DOHH2 (cell line): ENCODE data around the gene RNU1-3.
"Not testable (repeated sequence)": the region's sequence is repeated elsewhere in the genome, so short reads cannot be mapped to it uniquely, and the experiment has no call there.

Source experiments
- H3F3A ChIP-seq: fragments of 200-600 bp; sonication (generic), shearing (Covaris generic); 2 replicates; pipeline ENCODE4 v1.6.0; 2016; ENCODE audit warnings: antibody characterized with exemption, mild to moderate bottlenecking; ENCODE audit not compliant: control insufficient read depth, insufficient read depth
- H3K27ac ChIP-seq: fragments of 200-600 bp; sonication (generic); 2 replicates; pipeline ENCODE4 v1.5.1; 2014; ENCODE audit warnings: low read depth, mild to moderate bottlenecking, low read length, moderate library complexity
- H3K27me3 ChIP-seq: fragments of 200-600 bp; sonication (generic); 2 replicates; pipeline ENCODE4 v1.6.1; 2014; ENCODE audit warnings: mild to moderate bottlenecking, low read length, mixed read lengths; ENCODE audit not compliant: control insufficient read depth
- H3K36me3 ChIP-seq: fragments of 200-600 bp; sonication (generic); 2 replicates; pipeline ENCODE4 v1.6.1; 2014; ENCODE audit warnings: mild to moderate bottlenecking, low read length, moderate library complexity, mixed read lengths; ENCODE audit not compliant: control insufficient read depth
- H3K4me1 ChIP-seq: fragments of 200-600 bp; sonication (generic); 2 replicates; pipeline ENCODE4 v1.6.1; 2014; ENCODE audit warnings: mild to moderate bottlenecking, low read length, mixed read lengths; ENCODE audit not compliant: control insufficient read depth
- H3K4me2 ChIP-seq: fragments of 200-600 bp; sonication (generic); 2 replicates; pipeline ENCODE4 v1.6.0; 2014; ENCODE audit warnings: mild to moderate bottlenecking, low read length, moderate library complexity
- H3K4me3 ChIP-seq: fragments of 200-600 bp; sonication (generic); 2 replicates; pipeline ENCODE4 v1.5.1; 2014; ENCODE audit warnings: mild to moderate bottlenecking, low read length, mixed read lengths
- H3K79me2 ChIP-seq: fragments of 200-600 bp; sonication (generic); 2 replicates; pipeline ENCODE4 v1.6.1; 2014; ENCODE audit warnings: mild to moderate bottlenecking, low read length, mixed read lengths; ENCODE audit not compliant: control insufficient read depth
- H3K9me2 ChIP-seq: fragments of 200-600 bp; sonication (generic); replicated peaks from 2 replicates; pipeline ENCODE4 v1.6.1; 2014; ENCODE audit warnings: mild to moderate bottlenecking, low read length, mixed read lengths; ENCODE audit not compliant: control insufficient read depth
- H3K9me3 ChIP-seq: fragments of 200-600 bp; sonication (generic); 2 replicates; pipeline ENCODE4 v1.6.1; 2014; ENCODE audit warnings: antibody characterized with exemption, low read length, mixed read lengths; ENCODE audit not compliant: control insufficient read depth, insufficient read depth
- H4K20me1 ChIP-seq: fragments of 200-600 bp; sonication (generic); 2 replicates; pipeline ENCODE4 v1.6.0; 2014; ENCODE audit warnings: low read depth, mild to moderate bottlenecking, antibody characterized with exemption, low read length, moderate library complexity; ENCODE audit not compliant: control insufficient read depth, insufficient read depth

The RNU1-3 gene

GRCh38 chr1:16666502-16667413, at the start of gene RNU1-3:
Gene RNU1-3 (minus strand): TSS chr1:16666948.
- H3K9me2 ChIP-seq, H3K27me3 ChIP-seq, H3K4me2 ChIP-seq, H3K36me3 ChIP-seq, H3F3A ChIP-seq, H3K4me3 ChIP-seq, H3K9me3 ChIP-seq, H4K20me1 ChIP-seq, H3K4me1 ChIP-seq, H3K79me2 ChIP-seq, H3K27ac ChIP-seq: not testable (repeated sequence)

GRCh38 chr1:16713480-16713879, 46.7 kb upstream of the RNU1-3 start:
- not testable (repeated sequence) for H3K4me3 ChIP-seq, H3K79me2 ChIP-seq, H4K20me1 ChIP-seq, H3K36me3 ChIP-seq, H3K4me2 ChIP-seq, H3K9me2 ChIP-seq, H3F3A ChIP-seq, H3K4me1 ChIP-seq, H3K27ac ChIP-seq, H3K9me3 ChIP-seq
- peaks cover 11% of the 10 kb centered on the region; the same call in 1 of the 2 replicates for H3K27me3 ChIP-seq

GRCh38 chr1:16712984-16713383, 46.2 kb upstream of the RNU1-3 start:
- not testable (repeated sequence) for H3K9me2 ChIP-seq, H3K27ac ChIP-seq, H3K4me3 ChIP-seq, H3K79me2 ChIP-seq, H3F3A ChIP-seq, H3K9me3 ChIP-seq, H3K4me1 ChIP-seq, H4K20me1 ChIP-seq, H3K4me2 ChIP-seq, H3K36me3 ChIP-seq
- H3K27me3 ChIP-seq, result peaks cover 11% of the 10 kb centered on the region; the same call in 1 of the 2 replicates

DNA sequence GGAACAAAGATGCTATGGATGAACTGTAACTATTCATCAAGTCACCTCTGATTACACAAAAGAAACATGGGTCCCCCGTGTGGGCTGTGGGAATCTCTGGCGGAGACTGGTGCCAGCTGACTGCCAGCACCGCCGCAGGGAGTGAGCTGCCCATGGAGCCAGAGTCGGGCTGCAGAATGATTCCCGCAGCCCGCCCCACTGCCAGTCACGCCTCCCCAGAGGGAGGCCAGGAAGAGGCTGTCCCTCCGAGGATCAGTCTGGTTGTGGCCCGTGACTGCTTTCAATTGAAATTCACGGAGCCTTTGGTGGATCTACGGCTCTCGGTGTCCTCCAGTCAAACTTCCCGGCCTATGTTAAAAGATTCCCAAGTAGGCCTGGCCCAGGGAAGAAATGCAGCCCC, 45.8 kb upstream of the RNU1-3 start:
- H4K20me1 ChIP-seq, H3K79me2 ChIP-seq, H3K4me3 ChIP-seq, H3K4me1 ChIP-seq, H3K27me3 ChIP-seq, H3K9me3 ChIP-seq, H3K9me2 ChIP-seq, H3K27ac ChIP-seq, H3K36me3 ChIP-seq, H3F3A ChIP-seq, H3K4me2 ChIP-seq: not testable (repeated sequence)

GRCh38 chr1:16712131-16712530, 45.4 kb upstream of the RNU1-3 start:
- H3K4me2 ChIP-seq, H3K36me3 ChIP-seq, H3K79me2 ChIP-seq, H3F3A ChIP-seq, H3K9me2 ChIP-seq, H3K9me3 ChIP-seq, H3K4me3 ChIP-seq, H3K4me1 ChIP-seq, H3K27me3 ChIP-seq, H3K27ac ChIP-seq, H4K20me1 ChIP-seq: not testable (repeated sequence)

- not testable (repeated sequence) for H3K4me3 ChIP-seq, H3K27me3 ChIP-seq, H3K9me2 ChIP-seq, H3K27ac ChIP-seq, H3K4me2 ChIP-seq, H3F3A ChIP-seq, H3K79me2 ChIP-seq, H3K4me1 ChIP-seq, H3K36me3 ChIP-seq, H3K9me3 ChIP-seq, H4K20me1 ChIP-seq
Observed at GRCh38 chr1:16710618-16711017, 43.9 kb upstream of the RNU1-3 start.

DNA sequence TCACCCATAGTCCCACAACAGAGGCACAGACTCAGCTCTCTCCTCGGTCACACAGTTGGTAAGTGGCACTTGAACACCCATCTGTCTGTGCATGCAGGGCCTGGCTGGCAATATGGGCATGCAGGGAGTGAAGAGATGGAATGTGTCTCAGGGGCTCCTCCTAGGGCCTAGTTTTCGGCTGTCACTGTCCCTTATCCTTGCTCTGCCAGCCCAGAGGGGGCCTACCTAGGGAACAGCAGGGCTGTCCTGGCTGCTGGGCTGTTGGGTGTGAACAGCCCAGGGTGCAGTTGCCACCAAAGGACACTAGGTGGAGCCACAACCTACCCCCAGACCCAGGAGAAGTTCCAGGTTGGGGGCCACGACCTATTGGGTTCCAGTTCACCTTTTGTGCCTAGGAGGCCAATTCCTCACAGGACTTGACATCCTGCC, 42.9 kb upstream of the RNU1-3 start:
- H3K4me1 ChIP-seq, H3K27me3 ChIP-seq, H3K9me3 ChIP-seq, H3F3A ChIP-seq, H4K20me1 ChIP-seq, H3K36me3 ChIP-seq, H3K79me2 ChIP-seq, H3K4me2 ChIP-seq, H3K4me3 ChIP-seq, H3K9me2 ChIP-seq, H3K27ac ChIP-seq: not testable (repeated sequence)

DNA sequence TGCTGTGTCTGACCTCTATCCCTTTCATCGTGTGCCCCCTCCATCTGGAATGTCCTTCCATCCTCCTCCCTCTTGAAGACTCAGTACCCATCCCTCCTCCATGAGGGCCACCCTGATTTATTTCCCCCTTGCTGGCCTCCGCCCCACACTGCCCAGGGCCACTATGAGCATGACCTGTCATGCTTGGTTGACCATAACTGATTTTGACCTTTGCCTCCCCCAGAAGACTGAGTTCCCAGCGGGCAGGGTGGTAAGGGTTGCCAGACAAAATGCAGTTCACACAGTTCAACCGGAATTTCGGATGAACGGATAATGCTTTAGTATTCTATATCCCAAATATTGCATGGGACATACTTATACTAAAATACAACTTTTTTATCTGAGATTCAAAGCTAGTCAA, 42.0 kb upstream of the RNU1-3 start:
- H3F3A ChIP-seq, H3K27ac ChIP-seq, H3K9me3 ChIP-seq, H3K4me1 ChIP-seq, H3K9me2 ChIP-seq, H3K79me2 ChIP-seq, H3K4me3 ChIP-seq, H3K36me3 ChIP-seq, H3K4me2 ChIP-seq, H4K20me1 ChIP-seq, H3K27me3 ChIP-seq: not testable (repeated sequence)
